GM12878 (cell line): ENCODE measurements around the gene CENATAC.

Experiments
- CREM ChIP-seq: IDR thresholded peaks from 2 replicates; pipeline ENCODE4 v1.6.1; 2014; ENCODE audit warnings: antibody characterized with exemption, low read depth
- ESRRA ChIP-seq: IDR thresholded peaks from 2 replicates; pipeline ENCODE4 v1.6.1; 2012; ENCODE audit warnings: mild to moderate bottlenecking, low read length, improper control_type of control experiment
- EZH2 ChIP-seq: IDR thresholded peaks from 2 replicates; pipeline ENCODE4 v1.6.1; 2012; ENCODE audit warnings: low read depth, mild to moderate bottlenecking, control low read depth, inconsistent platforms, low read length, borderline replicate concordance; ENCODE audit not compliant: control insufficient read depth
- NFIC ChIP-seq: IDR thresholded peaks from 2 replicates; pipeline ENCODE4 v1.6.1; 2012; ENCODE audit warnings: low read depth, mild to moderate bottlenecking, inconsistent platforms, low read length, moderate library complexity
- NFYB ChIP-seq: IDR thresholded peaks from 2 replicates; pipeline ENCODE4 v1.6.1; 2011; ENCODE audit warnings: low read depth, mild to moderate bottlenecking, low read length, improper control_type of control experiment, moderate library complexity; ENCODE audit not compliant: insufficient read depth
- POLR2A ChIP-seq: IDR thresholded peaks from 2 replicates; pipeline ENCODE4 v1.6.1; 2011; ENCODE audit warnings: low read depth, mild to moderate bottlenecking, low read length
- POLR2AphosphoS5 ChIP-seq: IDR thresholded peaks from 2 replicates; pipeline ENCODE4 v1.6.1; 2011; ENCODE audit warnings: mild to moderate bottlenecking, low read length, inconsistent platforms
- RAD21 ChIP-seq: IDR thresholded peaks from 2 replicates; pipeline ENCODE4 v1.6.1; 2011; ENCODE audit warnings: mild to moderate bottlenecking, low read depth, low read length, moderate library complexity; ENCODE audit not compliant: insufficient read depth
- RFX5 ChIP-seq: IDR thresholded peaks from 2 replicates; pipeline ENCODE4 v1.6.1; 2011; ENCODE audit warnings: low read depth, low read length, improper control_type of control experiment
- SIN3A ChIP-seq: IDR thresholded peaks from 2 replicates; pipeline ENCODE4 v1.6.1; 2012; ENCODE audit warnings: low read depth, low read length, improper control_type of control experiment
- SIX5 ChIP-seq: IDR thresholded peaks from 2 replicates; pipeline ENCODE4 v1.6.1; 2011; ENCODE audit warnings: mild to moderate bottlenecking, low read depth, low read length, moderate library complexity; ENCODE audit not compliant: severe bottlenecking
- SP1 ChIP-seq: IDR thresholded peaks from one replicate; pipeline ENCODE4 v1.6.1; 2011; ENCODE audit warnings: low read depth, low read length
- TF ChIP-seq, protein P1 (sequence below), 3 experiments: IDR thresholded peaks in 2 of 3; conservative IDR thresholded peaks in 1 of 3; 2 replicates each; pipeline ENCODE4 v1.5.1; 2011; ENCODE audit warnings: low read depth in 3 of 3, low read length in 3 of 3, mild to moderate bottlenecking in 3 of 3, control low read depth in 2 of 3, moderate library complexity in 2 of 3, inconsistent platforms in 1 of 3, mixed read lengths in 1 of 3; ENCODE audit not compliant: control insufficient read depth in 2 of 3, insufficient read depth in 1 of 3; ENCODE audit errors: extremely low read depth in 1 of 3

DNA sequence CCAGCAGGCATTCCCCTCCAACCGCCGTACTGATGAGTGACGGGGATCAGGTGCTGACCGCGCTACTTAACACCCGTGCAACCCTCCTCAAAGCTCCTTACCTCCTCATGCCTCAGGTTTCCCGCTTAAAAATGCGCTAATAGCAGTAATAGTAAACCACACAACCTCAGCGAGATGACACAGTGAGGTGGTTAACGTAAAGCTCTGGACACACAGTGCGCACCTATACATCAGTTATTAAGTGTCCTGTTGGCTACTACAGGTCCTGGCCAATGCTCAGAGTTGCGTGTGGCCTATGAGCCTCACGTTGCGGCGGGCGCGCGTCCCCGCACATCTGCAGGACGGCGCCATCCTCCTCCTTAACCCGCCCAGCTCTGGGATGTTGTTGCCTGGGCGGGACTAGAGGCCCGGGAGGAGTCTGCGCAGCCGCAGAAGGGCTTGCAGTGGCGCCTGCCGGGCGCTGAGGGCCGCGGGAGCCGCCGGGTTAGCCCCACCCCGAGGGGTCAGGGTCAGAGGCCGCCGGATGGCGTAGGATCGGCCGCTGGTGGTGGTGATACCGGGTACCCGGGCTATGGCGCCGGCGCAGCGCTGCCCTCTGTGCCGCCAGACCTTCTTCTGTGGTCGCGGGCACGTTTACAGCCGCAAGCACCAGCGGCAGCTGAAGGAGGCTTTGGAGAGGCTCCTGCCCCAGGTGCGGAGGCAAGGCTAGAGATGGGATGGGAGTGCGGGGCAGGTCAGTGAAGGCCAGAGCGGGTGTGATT lies at the start of gene CENATAC:
- TF ChIP-seq, protein P1, sequence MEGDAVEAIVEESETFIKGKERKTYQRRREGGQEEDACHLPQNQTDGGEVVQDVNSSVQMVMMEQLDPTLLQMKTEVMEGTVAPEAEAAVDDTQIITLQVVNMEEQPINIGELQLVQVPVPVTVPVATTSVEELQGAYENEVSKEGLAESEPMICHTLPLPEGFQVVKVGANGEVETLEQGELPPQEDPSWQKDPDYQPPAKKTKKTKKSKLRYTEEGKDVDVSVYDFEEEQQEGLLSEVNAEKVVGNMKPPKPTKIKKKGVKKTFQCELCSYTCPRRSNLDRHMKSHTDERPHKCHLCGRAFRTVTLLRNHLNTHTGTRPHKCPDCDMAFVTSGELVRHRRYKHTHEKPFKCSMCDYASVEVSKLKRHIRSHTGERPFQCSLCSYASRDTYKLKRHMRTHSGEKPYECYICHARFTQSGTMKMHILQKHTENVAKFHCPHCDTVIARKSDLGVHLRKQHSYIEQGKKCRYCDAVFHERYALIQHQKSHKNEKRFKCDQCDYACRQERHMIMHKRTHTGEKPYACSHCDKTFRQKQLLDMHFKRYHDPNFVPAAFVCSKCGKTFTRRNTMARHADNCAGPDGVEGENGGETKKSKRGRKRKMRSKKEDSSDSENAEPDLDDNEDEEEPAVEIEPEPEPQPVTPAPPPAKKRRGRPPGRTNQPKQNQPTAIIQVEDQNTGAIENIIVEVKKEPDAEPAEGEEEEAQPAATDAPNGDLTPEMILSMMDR (IDR thresholded peaks at IDR 0.05 in 2 of 3, conservative IDR thresholded peaks at IDR 0.05 in 1 of 3; ENCODE audit: control insufficient read depth in 2 of 3, extremely low read depth in 1 of 3, insufficient read depth in 1 of 3, low read depth in 3 of 3, low read length in 3 of 3) = no peak; a peak in 1 of 6 replicates
- peak; percentile 96 for TF ChIP-seq POLR2A
- TF ChIP-seq POLR2AphosphoS5 = peak; percentile 71; the same call in 1 of the 2 replicates
- no peak for TF ChIP-seq NFYB
- TF ChIP-seq NFIC = no peak
- TF ChIP-seq ESRRA = no peak
- no peak for TF ChIP-seq RAD21
- TF ChIP-seq CREM = peak; percentile 14; the same call in 1 of the 2 replicates
- no peak for TF ChIP-seq SIX5
- no peak for TF ChIP-seq EZH2
- peak; percentile 55; the same call in 1 of the 2 replicates for TF ChIP-seq SIN3A
- TF ChIP-seq SP1 = no peak
- peak; percentile 28; the same call in 1 of the 2 replicates for TF ChIP-seq RFX5
